ENCODE data around the gene PDE2A.

- TF ChIP-seq CTCF (IDR thresholded peaks at IDR 0.05) (no peak), POLR2A (IDR thresholded peaks at IDR 0.05) (no peak)
These were observed 38.0 kb upstream of the PDE2A start for GRCh38 chr11:72712168-72712751.
